ENCODE measurements around the gene KCTD14.
"Not testable (repeated sequence)": the region's sequence is repeated elsewhere in the genome, so short reads cannot be mapped to it uniquely, and the experiment has no call there.

The KCTD14 gene

GRCh38 chr11:78046486-78046854, 23.4 kb upstream of the KCTD14 start:
- DNase-seq (ENCODE audit: low read depth) = no peak

- DNase-seq (ENCODE audit: low read depth) = peak; percentile 23
Measured at GRCh38 chr11:78045851-78046485, 22.9 kb upstream of the KCTD14 start.

- no peak for DNase-seq (ENCODE audit: low read depth)
Measured at GRCh38 chr11:78044706-78045105, 21.6 kb upstream of the KCTD14 start.

GRCh38 chr11:78041843-78042440, 18.9 kb upstream of the KCTD14 start:
- no peak for DNase-seq (ENCODE audit: low read depth)

- DNase-seq (ENCODE audit: low read depth) = not testable (repeated sequence)
Measured at GRCh38 chr11:78041380-78041719, 18.3 kb upstream of the KCTD14 start.

- no peak for DNase-seq (ENCODE audit: low read depth)
Measured at GRCh38 chr11:78040691-78041379, 17.8 kb upstream of the KCTD14 start.

GRCh38 chr11:78039919-78040671, 17.0 kb upstream of the KCTD14 start:
- DNase-seq (ENCODE audit: low read depth) = peak; percentile 83

GRCh38 chr11:78039391-78039918, 16.4 kb upstream of the KCTD14 start:
- no peak for DNase-seq (ENCODE audit: low read depth)

GRCh38 chr11:78038697-78039313, 15.7 kb upstream of the KCTD14 start:
- DNase-seq (ENCODE audit: low read depth) = no peak

- no peak for DNase-seq (ENCODE audit: low read depth)
Measured at GRCh38 chr11:78037825-78038620, 14.9 kb upstream of the KCTD14 start.

- DNase-seq (ENCODE audit: low read depth) = no peak
Measured at GRCh38 chr11:78037056-78037455, 14.0 kb upstream of the KCTD14 start.

GRCh38 chr11:78036313-78036712, 13.2 kb upstream of the KCTD14 start:
- DNase-seq (ENCODE audit: low read depth) = no peak

GRCh38 chr11:78034623-78035022, 11.5 kb upstream of the KCTD14 start:
- no peak for DNase-seq (ENCODE audit: low read depth)

GRCh38 chr11:78033040-78033439, 10.0 kb upstream of the KCTD14 start:
- no peak for DNase-seq (ENCODE audit: low read depth)

- no peak for DNase-seq (ENCODE audit: low read depth)
Measured at GRCh38 chr11:78032090-78032489, 9.0 kb upstream of the KCTD14 start.

GRCh38 chr11:78031629-78032028, 8.6 kb upstream of the KCTD14 start:
- DNase-seq (ENCODE audit: low read depth) = no peak

GRCh38 chr11:78030429-78031325, 7.6 kb upstream of the KCTD14 start:
- no peak for DNase-seq (ENCODE audit: low read depth)

- not testable (repeated sequence) for DNase-seq (ENCODE audit: low read depth)
Measured at GRCh38 chr11:78028423-78028822, 5.3 kb upstream of the KCTD14 start.

GRCh38 chr11:78027759-78028158, 4.7 kb upstream of the KCTD14 start:
- no peak for DNase-seq (ENCODE audit: low read depth)

GRCh38 chr11:78025378-78025777, 2.3 kb upstream of the KCTD14 start:
- no peak for DNase-seq (ENCODE audit: low read depth)
